ENCODE measurements around the gene UGT1A7.
"Not testable (repeated sequence)": the region's sequence is repeated elsewhere in the genome, so short reads cannot be mapped to it uniquely, and the experiment has no call there.

UGT1A7 gene

GRCh38 chr2:233743464-233744259, 62.0 kb downstream of the UGT1A7 start:
- Histone ChIP-seq H3K4me1 (ENCODE audit: insufficient read depth, low read length) (no peaks in the 10 kb centered on the region), H3K9me3 (ENCODE audit: insufficient read depth, low read length, severe bottlenecking) (no peaks in the 10 kb centered on the region), H4K20me1 (ENCODE audit: insufficient read depth, low read length) (no peaks in the 10 kb centered on the region), H3K27ac (ENCODE audit: low read length) (no peak overlapping the region), H3K4me3 (ENCODE audit: low read depth in 1 of 2, low read length in 2 of 2) (no peak overlapping the region), H3K36me3 (ENCODE audit: insufficient read depth, low read length) (no peaks in the 10 kb centered on the region), H3K27me3 (ENCODE audit: insufficient read depth, low read length, poor library complexity) (peaks cover 3% of the 10 kb centered on the region), H3K9ac (ENCODE audit: low read depth, low read length) (no peak overlapping the region), H3K79me2 (ENCODE audit: insufficient read depth, low read length) (no peaks in the 10 kb centered on the region), H2AFZ (ENCODE audit: low read depth, low read length) (no peak overlapping the region), H3K4me2 (ENCODE audit: insufficient read depth, low read length) (no peak overlapping the region)
- DNase-seq (no peak), ATAC-seq (ENCODE audit: insufficient read depth, low read depth) (no peak)
- TF ChIP-seq CTCF (IDR thresholded peaks at IDR 0.05; ENCODE audit: borderline replicate concordance, extremely low read depth, low read length, poor library complexity, severe bottlenecking) (no peak), EZH2 (IDR thresholded peaks at IDR 0.05; ENCODE audit: borderline replicate concordance, low read depth, low read length, severe bottlenecking) (no peak)

DNA sequence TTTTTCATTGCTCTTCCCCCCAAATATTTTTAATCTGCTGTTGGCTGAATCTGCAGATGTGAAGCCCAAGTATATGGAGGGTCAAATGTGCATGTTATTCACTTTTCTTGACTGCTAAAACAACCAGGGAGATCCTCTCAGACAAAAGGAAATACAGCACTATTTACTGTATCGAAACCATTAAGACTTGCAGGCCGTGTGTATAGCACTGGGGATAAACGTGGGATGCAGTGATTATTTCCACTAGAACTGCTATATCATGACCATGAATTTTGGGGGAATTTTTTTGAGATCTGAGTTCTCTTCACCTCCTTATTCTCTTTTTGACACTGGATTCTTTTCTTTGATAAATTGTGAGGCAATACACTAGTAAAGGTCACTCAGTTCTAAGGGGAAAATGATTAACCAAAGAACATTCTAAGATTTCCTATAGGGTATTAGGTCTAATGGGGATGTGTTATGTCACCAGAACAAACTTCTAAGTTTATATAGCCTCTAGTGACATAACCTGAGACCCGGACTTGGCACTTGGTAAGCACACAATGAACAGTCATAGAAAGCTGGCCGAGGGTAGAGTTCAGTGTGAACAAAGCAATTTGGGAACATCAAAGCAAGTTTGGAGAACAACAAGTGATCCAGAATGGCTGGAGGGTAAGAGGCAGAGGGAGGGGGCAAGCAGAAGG, 63.5 kb downstream of the UGT1A7 start:
- DNase-seq (no peak), ATAC-seq (ENCODE audit: insufficient read depth, low read depth) (no peak)
- no peaks in the 10 kb centered on the region for H4K20me1 ChIP-seq (ENCODE audit: insufficient read depth, low read length)
- no peak overlapping the region for H3K9ac ChIP-seq (ENCODE audit: low read depth, low read length)
- no peaks in the 10 kb centered on the region for H3K36me3 ChIP-seq (ENCODE audit: insufficient read depth, low read length)
- H3K4me2 ChIP-seq (ENCODE audit: insufficient read depth, low read length), result no peak overlapping the region
- no peak overlapping the region for H2AFZ ChIP-seq (ENCODE audit: low read depth, low read length)
- no peaks in the 10 kb centered on the region for H3K4me1 ChIP-seq (ENCODE audit: insufficient read depth, low read length)
- H3K79me2 ChIP-seq (ENCODE audit: insufficient read depth, low read length), result no peaks in the 10 kb centered on the region
- no peak for TF ChIP-seq EZH2 (IDR thresholded peaks at IDR 0.05; ENCODE audit: borderline replicate concordance, low read depth, low read length, severe bottlenecking)
- no peak for TF ChIP-seq CTCF (IDR thresholded peaks at IDR 0.05; ENCODE audit: borderline replicate concordance, extremely low read depth, low read length, poor library complexity, severe bottlenecking)
- no peak overlapping the region for H3K4me3 ChIP-seq (ENCODE audit: low read depth in 1 of 2, low read length in 2 of 2)
- peaks cover 3% of the 10 kb centered on the region for H3K9me3 ChIP-seq (ENCODE audit: insufficient read depth, low read length, severe bottlenecking)
- H3K27ac ChIP-seq (ENCODE audit: low read length), result no peak overlapping the region
- peaks cover 3% of the 10 kb centered on the region for H3K27me3 ChIP-seq (ENCODE audit: insufficient read depth, low read length, poor library complexity)

DNA sequence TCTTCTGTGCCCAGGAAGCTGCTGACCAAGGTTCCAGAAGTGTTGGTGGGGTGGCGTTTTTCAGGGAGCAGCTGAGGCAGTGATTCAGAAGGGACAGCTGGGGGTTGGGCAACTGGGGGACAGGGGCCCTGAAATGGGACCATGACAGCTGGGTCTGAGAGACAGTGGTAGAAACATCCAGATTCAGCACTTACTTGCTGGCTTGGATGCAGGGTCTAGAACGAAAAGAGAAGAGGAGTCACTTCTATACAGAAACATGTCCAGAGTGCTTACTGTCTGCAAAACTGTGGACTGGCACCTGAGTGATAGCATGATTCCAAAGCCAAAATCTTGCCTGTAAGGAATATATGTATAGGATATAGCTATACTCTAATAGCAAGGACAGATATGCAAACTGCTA, 64.1 kb downstream of the UGT1A7 start:
- H3K36me3 ChIP-seq (ENCODE audit: insufficient read depth, low read length); H4K20me1 ChIP-seq (ENCODE audit: insufficient read depth, low read length); H3K9me3 ChIP-seq (ENCODE audit: insufficient read depth, low read length, severe bottlenecking); ATAC-seq (ENCODE audit: insufficient read depth, low read depth); H3K27ac ChIP-seq (ENCODE audit: low read length); H3K27me3 ChIP-seq (ENCODE audit: insufficient read depth, low read length, poor library complexity); H3K79me2 ChIP-seq (ENCODE audit: insufficient read depth, low read length); H3K4me2 ChIP-seq (ENCODE audit: insufficient read depth, low read length); H3K9ac ChIP-seq (ENCODE audit: low read depth, low read length); H3K4me1 ChIP-seq (ENCODE audit: insufficient read depth, low read length); H3K4me3 ChIP-seq (ENCODE audit: low read depth in 1 of 2, low read length in 2 of 2); DNase-seq; H2AFZ ChIP-seq (ENCODE audit: low read depth, low read length): not testable (repeated sequence)

DNA sequence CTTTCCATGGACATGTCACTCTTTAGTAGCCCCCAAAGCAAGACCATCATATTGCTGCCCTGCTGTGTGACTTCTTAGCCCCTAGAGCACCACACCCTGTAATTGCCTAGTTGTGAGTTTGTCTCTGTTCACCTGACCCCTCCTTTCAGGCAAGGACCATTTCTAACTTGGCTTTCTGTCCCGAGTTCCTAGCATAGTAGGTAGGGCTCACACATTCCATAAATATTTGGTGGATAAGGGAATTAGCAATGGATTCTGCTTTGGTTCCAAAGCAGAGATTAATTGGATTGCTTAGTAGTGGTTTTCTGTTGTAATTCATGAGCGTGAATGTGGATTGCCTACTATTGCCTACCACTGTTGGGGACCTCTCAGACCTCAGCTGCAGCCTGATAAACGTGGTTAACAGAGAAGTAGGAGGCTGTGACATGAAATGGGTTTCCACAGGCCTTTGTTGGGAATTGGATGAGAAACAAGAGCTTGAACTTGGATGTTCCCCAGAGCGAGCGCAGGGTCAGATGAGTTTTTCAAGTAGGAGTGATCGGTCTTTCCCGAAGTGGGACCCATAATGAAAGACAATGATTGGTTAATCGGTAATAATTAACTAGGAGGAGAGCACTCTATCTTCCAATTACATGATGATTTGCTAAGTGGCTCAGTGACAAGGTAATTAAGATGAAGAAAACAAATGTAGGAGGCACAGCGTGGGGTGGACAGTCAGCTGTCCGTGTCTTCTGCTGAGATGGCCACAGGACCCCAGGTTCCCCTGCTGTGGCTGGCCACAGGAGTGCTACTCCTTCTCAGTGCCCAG, 65.0 kb downstream of the UGT1A7 start:
- Histone ChIP-seq H4K20me1 (ENCODE audit: insufficient read depth, low read length) (no peaks in the 10 kb centered on the region), H3K79me2 (ENCODE audit: insufficient read depth, low read length) (no peaks in the 10 kb centered on the region), H3K27me3 (ENCODE audit: insufficient read depth, low read length, poor library complexity) (peaks cover 2% of the 10 kb centered on the region), H3K4me3 (ENCODE audit: low read depth in 1 of 2, low read length in 2 of 2) (no peak overlapping the region), H2AFZ (ENCODE audit: low read depth, low read length) (no peak overlapping the region), H3K9ac (ENCODE audit: low read depth, low read length) (no peak overlapping the region), H3K9me3 (ENCODE audit: insufficient read depth, low read length, severe bottlenecking) (peaks cover 12% of the 10 kb centered on the region), H3K27ac (ENCODE audit: low read length) (no peak overlapping the region), H3K36me3 (ENCODE audit: insufficient read depth, low read length) (no peaks in the 10 kb centered on the region), H3K4me2 (ENCODE audit: insufficient read depth, low read length) (no peak overlapping the region), H3K4me1 (ENCODE audit: insufficient read depth, low read length) (no peaks in the 10 kb centered on the region)
- TF ChIP-seq EZH2 (IDR thresholded peaks at IDR 0.05; ENCODE audit: borderline replicate concordance, low read depth, low read length, severe bottlenecking) (no peak), CTCF (IDR thresholded peaks at IDR 0.05; ENCODE audit: borderline replicate concordance, extremely low read depth, low read length, poor library complexity, severe bottlenecking) (no peak)
- no peak for DNase-seq
- no peak for ATAC-seq (ENCODE audit: insufficient read depth, low read depth)

Data from DND-41 (cell line).